ENCODE results near the gene LRRC32.
"Not testable (repeated sequence)": the region's sequence is repeated elsewhere in the genome, so short reads cannot be mapped to it uniquely, and the experiment has no call there.

LRRC32 gene

DNA sequence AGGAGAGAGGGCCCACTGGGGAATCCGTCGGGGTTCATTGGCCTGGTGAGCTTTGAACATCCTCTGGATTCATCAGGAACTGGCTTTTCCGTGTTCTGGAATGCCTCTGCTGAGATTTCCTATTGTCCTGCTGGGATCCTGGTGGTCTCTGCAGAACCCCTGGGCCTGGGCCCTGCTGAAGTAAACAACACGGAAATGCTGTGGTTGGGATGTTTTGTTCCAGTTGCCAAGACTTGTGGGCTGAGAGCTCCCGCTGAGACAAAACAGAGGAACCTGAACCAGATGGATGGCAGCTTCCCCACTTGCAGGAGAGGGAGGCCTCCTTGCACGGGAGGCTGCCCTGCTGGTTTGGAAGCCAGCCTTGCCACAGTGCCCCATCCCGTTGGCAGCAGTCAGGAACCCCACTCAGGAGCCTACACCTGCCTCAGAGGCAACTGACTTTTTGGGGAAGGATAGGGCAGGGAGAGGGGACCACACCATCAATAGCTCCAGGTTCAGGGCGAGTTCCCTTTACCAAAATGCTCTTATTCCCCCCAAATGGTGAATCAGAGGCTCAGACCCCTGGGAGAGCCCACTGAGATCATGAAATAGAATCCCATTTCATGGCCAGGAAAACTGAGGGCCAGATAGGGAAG lies 60.7 kb downstream of the LRRC32 start:
- Histone ChIP-seq H2AFZ (ENCODE audit: low read depth, low read length, severe bottlenecking) (no peak overlapping the region), H3K79me2 (ENCODE audit: insufficient read depth, low read length) (no peaks in the 10 kb centered on the region), H3K36me3 (ENCODE audit: low read length) (no peaks in the 10 kb centered on the region), H3F3A (ENCODE audit: insufficient read depth) (no peaks in the 10 kb centered on the region), H3K4me3 (ENCODE audit: insufficient read depth, low read length, poor library complexity, severe bottlenecking) (no peak overlapping the region), H3K27me3 (ENCODE audit: low read length) (no peaks in the 10 kb centered on the region), H3K4me2 (ENCODE audit: low read depth, low read length, poor library complexity, severe bottlenecking) (no peak overlapping the region), H3K9me3 (ENCODE audit: insufficient read depth, low read length) (no peaks in the 10 kb centered on the region), H4K20me1 (ENCODE audit: low read depth, low read length) (no peaks in the 10 kb centered on the region), H3K27ac (ENCODE audit: low read depth, low read length) (no peak overlapping the region), H3K9me2 (replicated peaks; ENCODE audit: insufficient read depth, low read length) (no peaks in the 10 kb centered on the region), H3K9ac (ENCODE audit: low read length) (no peak overlapping the region)
- TF ChIP-seq EZH2phosphoT487 (conservative IDR thresholded peaks at IDR 0.05; ENCODE audit: low read length) = no peak
- TF ChIP-seq, protein P1, sequence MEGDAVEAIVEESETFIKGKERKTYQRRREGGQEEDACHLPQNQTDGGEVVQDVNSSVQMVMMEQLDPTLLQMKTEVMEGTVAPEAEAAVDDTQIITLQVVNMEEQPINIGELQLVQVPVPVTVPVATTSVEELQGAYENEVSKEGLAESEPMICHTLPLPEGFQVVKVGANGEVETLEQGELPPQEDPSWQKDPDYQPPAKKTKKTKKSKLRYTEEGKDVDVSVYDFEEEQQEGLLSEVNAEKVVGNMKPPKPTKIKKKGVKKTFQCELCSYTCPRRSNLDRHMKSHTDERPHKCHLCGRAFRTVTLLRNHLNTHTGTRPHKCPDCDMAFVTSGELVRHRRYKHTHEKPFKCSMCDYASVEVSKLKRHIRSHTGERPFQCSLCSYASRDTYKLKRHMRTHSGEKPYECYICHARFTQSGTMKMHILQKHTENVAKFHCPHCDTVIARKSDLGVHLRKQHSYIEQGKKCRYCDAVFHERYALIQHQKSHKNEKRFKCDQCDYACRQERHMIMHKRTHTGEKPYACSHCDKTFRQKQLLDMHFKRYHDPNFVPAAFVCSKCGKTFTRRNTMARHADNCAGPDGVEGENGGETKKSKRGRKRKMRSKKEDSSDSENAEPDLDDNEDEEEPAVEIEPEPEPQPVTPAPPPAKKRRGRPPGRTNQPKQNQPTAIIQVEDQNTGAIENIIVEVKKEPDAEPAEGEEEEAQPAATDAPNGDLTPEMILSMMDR (IDR thresholded peaks at IDR 0.05; ENCODE audit: insufficient read depth, low read length, poor library complexity, severe bottlenecking) = no peak

DNA sequence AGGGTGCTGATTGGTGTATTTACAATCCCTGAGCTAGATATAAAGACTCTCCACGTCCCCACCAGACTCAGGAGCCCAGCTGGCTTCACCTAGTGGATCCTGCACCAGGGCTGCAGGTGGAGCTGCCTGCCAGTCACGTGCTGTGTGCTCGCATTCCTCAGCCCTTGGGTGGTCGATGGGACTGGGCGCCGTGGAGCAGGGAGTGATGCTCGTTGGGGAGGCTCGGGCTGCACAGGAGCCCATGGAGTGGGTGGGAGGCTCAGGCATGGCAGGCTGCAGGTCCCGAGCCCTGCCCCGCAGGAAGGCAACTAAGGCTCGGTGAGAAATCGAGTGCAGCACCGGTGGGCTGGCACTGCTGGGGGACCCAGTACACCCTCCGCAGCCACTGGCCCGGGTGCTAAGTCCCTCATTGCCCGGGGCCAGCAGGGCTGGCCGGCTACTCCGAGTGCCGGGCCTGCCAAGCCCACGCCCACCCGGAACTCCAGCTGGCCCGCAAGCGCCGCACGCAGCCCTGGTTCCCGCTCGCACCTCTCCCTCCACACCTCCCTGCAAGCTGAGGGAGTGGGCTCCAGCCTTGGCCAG lies 61.6 kb downstream of the LRRC32 start:
- not testable (repeated sequence) for H2AFZ ChIP-seq (ENCODE audit: low read depth, low read length, severe bottlenecking); H4K20me1 ChIP-seq (ENCODE audit: low read depth, low read length); H3K79me2 ChIP-seq (ENCODE audit: insufficient read depth, low read length); H3K9ac ChIP-seq (ENCODE audit: low read length); H3K9me3 ChIP-seq (ENCODE audit: insufficient read depth, low read length); H3K27me3 ChIP-seq (ENCODE audit: low read length); H3K27ac ChIP-seq (ENCODE audit: low read depth, low read length); H3K9me2 ChIP-seq (replicated peaks; ENCODE audit: insufficient read depth, low read length); H3K4me3 ChIP-seq (ENCODE audit: insufficient read depth, low read length, poor library complexity, severe bottlenecking); H3K4me2 ChIP-seq (ENCODE audit: low read depth, low read length, poor library complexity, severe bottlenecking); H3K36me3 ChIP-seq (ENCODE audit: low read length); H3F3A ChIP-seq (ENCODE audit: insufficient read depth)

DNA sequence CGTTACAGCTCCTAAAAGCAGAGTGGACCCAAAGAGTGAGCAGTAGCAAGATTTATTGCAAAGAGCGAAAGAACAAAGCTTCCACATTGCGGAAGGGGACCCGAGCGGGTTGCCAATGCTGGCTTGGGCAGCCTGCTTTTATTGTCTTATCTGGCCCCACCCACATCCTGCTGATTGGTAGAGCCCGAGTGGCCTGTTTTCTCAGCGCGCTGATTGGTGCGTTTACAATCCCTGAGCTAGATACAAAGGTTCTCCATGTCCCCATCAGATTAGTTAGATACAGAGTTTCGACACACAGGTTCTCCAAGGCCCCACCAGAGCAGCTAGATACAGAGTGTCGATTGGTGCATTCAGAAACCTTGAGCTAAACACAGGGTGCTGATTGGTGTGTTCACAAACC lies 62.3 kb downstream of the LRRC32 start:
- H3K4me2 ChIP-seq (ENCODE audit: low read depth, low read length, poor library complexity, severe bottlenecking); H3K9me2 ChIP-seq (replicated peaks; ENCODE audit: insufficient read depth, low read length): not testable (repeated sequence)

More for the DNA sequence above, 62.3 kb downstream of the LRRC32 start:
- H3K4me3 ChIP-seq (ENCODE audit: insufficient read depth, low read length, poor library complexity, severe bottlenecking); H3K9me3 ChIP-seq (ENCODE audit: insufficient read depth, low read length); H3K9ac ChIP-seq (ENCODE audit: low read length); H3K27ac ChIP-seq (ENCODE audit: low read depth, low read length); H2AFZ ChIP-seq (ENCODE audit: low read depth, low read length, severe bottlenecking); H4K20me1 ChIP-seq (ENCODE audit: low read depth, low read length); H3K79me2 ChIP-seq (ENCODE audit: insufficient read depth, low read length); H3K36me3 ChIP-seq (ENCODE audit: low read length); H3F3A ChIP-seq (ENCODE audit: insufficient read depth); H3K27me3 ChIP-seq (ENCODE audit: low read length): not testable (repeated sequence)
